HG02852 (cell line): ENCODE measurements around the gene LAMP1.
"Not testable (repeated sequence)": the region's sequence is repeated elsewhere in the genome, so short reads cannot be mapped to it uniquely, and the experiment has no call there.

Experiments
- ATAC-seq: cut with Tn5 transposase; IDR thresholded peaks from one replicate; pipeline ENCODE4 v1.9.1; 2021; ENCODE audit warnings: mild to moderate bottlenecking, moderate library complexity; ENCODE audit not compliant: unreplicated experiment

The LAMP1 gene, protein sequence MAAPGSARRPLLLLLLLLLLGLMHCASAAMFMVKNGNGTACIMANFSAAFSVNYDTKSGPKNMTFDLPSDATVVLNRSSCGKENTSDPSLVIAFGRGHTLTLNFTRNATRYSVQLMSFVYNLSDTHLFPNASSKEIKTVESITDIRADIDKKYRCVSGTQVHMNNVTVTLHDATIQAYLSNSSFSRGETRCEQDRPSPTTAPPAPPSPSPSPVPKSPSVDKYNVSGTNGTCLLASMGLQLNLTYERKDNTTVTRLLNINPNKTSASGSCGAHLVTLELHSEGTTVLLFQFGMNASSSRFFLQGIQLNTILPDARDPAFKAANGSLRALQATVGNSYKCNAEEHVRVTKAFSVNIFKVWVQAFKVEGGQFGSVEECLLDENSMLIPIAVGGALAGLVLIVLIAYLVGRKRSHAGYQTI

DNA sequence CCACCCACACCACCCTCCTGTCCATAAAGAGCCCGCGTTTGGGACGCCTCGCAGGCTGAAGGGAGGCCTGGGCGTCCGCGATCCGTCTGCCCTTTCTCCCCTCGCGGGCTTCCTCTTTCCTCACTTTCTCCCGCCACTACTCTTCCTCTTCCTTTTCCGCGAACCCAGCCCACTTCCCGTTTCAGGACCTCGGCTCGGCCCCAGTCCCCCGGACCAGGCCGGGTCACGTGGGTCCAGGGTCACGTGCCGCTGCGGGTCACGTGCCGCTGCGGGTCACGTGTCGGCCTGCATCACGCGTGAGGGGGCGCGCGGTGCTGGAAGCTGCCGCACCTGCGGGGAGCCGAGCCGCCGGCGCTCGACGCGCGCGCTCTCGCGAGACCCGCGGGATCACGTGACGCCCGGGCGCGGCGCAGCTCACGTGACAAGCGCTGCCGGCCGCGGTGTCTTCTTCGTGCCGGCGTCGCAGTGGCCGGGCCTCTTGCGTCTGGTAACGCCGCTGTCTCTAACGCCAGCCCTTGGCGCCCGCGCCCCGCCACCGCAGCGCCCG lies at the start of gene LAMP1:
Gene LAMP1 (plus strand): TSS at position 417 of the 547 bp plus-strand sequence. CDS start 196 bp downstream, outside the sequence.
- ATAC-seq: peak; percentile 74

DNA sequence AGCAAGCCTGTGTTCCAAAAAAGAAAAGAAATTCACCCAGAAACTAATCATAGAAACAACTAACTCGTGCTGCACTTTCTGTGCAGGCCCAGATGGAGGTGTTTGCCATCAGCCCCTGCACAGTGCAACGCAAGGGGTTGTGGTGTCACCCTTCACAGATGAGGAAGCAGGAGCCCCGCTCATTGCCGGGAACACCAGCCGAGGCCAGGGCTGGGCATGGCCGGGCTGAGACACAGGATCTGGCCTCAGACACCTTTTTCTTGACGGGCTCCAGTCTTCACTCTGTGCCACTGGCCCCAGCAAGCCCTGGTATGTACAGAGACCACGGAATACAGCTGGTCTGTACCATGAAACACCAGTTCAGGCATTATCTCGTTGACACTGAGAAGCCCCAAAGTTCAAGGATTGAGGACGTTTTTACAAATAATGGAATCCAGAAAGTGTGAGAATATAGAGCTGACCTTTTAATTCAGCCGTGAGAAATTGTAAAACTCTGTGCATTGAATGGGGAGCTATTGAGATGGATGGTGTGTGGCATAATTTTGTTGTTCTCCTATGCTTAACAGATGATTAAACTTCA lies 44.4 kb upstream of the LAMP1 start:
- no peak for ATAC-seq

DNA sequence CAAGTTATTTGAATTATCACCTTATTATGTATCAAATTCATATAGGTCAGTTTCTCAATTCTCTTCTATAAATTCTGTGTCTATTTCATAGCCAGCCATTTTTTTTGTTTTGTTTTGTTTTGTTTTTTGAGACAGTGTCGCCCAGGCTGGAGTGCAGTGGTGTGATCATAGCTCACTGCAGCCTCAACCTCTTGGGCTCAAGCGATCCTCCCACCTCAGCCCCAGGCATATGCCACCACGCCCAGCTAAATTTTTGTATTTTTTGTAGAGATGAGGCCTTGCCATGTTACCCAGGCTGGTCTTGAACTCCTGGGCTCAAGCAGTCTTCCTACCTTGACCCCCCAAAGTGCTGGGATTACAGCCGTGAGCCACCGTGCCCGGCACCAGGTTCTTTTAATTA lies 39.1 kb upstream of the LAMP1 start:
- not testable (repeated sequence) for ATAC-seq

DNA sequence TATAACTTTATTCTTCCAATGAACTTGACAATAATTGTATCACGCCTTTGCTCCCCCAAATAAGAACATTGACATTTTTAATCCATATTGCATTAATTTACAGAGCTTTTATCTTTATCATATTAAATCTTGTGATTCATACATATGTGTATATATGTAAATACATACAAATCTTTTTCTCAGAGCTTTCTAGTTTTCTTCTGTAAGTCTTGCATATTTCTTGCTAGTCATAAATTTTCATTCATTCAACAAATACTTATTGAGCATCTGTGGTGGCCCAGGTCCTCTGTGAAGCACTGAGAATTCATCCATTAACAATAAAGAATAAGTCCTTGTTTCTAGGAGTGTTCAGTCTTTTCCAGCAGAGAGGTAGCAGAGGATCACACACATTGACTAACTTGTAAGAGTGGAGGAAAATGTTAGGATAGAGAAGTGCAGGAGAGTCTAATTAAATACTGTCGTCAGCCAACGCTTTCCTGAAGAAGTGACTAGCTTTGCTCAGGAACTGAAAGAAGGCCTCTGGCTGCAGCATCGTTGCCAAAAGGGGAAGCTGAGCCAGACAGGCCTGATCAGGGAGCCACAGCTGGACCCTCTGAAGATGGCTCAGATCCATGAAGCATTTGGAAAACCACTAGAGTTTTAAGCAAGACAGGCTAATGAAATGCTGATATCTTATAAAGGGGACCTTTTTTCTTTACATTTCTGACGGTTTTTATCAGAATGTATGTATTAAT lies 38.6 kb upstream of the LAMP1 start:
- no peak for ATAC-seq

DNA sequence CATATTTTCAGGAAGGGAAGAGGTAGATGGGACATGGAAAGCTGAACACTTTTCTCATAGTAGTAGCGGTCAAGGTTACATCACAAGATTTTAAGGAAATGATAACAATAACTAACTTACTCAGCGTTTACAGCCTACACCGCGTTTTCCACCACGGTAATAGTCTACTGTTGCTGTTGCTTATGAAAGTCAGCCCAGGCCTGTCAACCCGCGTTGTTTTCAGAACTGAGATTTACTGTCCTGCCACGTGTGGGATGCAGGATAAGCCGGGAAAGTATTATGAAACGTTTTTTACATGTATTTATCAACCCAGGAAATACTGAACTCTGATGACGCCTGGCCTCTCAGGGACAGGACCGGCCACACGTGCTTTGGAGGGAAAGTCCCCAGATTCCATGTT lies 36.0 kb upstream of the LAMP1 start:
- ATAC-seq: no peak

DNA sequence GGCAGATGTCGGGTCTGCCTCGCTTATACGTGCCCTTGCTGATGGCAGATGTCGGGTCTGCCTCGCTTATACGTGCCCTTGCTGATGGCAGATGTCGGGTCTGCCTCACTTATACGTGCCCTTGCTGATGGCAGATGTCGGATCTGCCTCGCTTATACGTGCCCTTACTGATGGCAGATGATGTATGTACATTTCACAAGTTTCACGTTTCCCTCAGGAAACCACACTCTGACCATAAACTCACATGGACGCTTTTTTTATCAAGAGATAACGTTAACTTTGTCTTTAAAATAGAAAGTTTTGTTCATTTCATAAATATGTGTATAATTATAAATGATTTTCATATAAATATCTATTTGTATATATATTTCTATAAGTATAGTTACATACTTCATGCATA lies 34.0 kb upstream of the LAMP1 start:
- ATAC-seq: not testable (repeated sequence)

DNA sequence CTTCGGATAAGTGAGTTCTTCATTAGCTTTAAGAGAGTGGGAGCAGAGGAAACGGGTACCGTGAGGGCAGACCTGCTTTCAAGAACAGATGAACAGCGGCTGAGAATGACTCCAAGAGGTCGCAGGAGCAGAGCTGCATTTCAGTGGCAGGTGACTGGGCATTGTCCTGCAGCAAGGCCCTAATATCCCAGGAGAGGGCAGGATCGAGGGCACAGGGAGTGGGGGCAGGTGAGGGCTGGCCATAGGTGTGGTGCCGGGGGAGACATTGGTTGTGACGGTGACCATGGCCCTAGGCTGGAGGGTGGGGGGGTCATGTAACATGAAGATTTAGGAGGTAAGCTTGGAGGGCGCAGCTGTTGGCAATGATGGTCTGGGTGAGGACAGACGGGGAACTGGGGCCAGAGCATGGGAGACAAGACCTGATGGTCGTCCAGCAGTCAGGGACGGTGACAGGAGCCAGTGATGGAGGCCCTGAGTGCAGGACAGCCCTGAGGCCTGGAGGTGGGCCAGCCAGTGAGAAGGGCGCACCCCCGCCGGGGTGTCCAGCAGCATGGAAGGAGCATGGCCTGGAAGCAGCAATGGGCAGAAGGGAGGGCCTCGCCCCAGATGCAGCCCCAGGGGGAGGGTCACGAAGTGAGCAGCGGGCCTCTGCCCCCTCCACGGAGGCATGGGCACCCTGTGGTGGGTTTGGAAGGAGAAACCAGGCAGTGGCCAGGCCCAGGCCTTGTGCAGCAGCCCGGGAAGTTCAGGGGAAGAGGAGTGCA lies 29.2 kb upstream of the LAMP1 start:
- no peak for ATAC-seq

DNA sequence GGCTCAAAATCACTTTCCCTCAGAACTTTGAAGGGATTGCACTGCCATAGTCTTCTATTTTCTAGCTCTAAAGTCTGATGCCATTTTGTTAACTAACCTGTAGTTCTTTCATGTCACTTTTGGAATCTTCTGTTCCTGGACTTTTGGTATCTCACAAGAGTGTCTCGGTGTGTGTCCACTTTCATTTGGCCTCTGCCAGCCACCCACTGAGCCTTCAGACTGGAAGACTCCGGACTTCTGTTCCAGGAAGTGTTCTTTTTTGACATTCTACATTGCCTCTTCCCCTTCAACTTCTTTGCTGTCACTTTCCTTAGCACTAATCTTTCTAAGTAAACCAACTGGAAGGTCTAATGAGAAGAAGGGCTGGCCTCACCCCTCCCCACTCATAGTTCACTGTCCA lies 25.0 kb upstream of the LAMP1 start:
- ATAC-seq: no peak

DNA sequence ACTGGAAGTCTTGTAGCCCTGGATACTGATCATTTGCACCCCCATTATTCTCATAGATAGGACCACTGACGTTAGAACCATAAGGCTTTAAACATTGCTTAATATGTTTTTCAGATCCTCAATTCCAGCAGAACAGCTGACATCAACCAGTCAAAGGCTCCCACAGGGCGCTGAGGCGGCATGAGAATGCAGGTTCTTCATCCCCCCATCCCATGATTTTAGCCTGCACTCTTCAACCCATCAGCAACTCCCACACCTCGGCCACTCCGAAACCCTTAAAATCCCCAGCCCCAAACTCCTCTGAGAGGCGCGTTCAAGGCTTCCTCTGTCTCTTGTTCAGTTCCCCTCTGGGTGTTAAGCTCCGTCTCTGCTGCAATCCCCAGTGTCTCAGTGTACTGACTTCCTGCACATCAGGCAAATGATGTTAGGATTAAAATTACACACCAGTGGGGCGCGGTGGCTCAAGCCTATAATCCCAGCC lies 24.3 kb upstream of the LAMP1 start:
- ATAC-seq: no peak

DNA sequence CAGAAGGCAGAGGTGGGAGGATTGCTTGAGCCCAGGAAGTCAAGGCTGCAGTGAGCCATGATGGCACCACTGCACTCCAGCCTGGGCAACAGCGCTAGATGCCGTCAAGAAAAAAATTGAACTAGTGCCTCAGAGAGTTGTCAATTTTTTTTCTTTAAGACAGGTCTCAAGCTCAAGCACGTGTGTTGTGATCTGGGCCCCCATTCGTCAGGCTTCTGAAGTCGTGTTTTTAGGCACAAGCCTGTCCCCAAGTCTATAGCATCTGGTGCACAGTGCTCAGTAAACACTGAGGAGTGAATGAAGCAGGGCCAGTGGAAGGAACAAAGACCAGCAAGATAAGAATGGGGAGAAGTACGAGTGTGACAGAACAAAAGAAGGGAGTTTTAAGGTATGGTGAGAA lies 23.7 kb upstream of the LAMP1 start:
- no peak for ATAC-seq

DNA sequence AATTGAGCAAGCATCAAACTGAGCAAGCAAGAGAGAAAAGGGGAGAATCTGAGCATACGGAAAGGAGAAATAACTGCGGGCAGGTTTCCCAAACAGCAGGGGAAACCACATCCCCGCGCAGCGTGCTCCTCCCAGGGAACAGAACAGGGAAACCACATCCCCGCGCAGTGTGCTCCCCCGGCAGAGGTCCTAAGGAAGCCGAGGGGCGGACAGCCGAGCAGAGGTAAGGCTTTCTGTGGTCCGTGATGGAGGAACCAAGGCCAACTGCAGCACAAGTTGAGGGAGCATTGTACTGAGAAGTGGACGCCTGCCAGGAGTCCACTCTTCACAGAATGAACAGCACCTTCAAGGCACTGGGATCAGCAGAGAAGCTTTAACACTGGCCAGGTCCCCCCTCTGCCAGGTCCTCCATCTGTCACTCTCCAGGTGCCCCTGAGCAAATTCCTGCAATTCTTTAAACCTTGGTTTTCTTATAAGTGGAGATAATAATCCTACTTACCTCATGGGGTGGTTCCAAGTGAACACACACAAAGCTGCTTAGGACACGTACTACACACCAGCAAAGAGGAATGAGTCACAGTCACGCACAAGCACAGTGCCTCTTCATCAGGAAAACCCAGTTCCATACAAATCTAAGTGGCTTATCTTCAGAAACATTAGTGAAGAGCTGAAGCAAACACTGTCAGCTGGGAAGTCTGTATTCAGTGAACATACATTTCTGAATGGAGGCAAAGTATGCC lies 23.0 kb upstream of the LAMP1 start:
- no peak for ATAC-seq

DNA sequence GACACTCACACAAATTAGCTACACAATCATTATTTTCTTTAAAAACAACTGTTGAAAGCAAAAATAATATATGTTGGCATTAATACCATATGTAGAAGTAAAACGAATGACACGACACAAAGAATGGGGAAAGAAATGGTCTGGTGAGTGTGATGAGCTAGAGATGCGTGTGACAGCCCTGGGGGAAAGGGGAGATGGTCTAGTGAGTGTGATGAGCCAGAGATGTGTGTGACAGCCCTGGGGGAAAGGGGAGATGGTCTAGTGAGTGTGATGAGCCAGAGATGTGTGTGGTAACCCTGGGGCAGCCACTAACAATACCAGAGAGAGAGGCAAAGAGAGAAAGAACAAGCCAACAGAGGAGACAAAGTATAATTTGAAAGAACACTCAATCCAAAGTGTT lies 22.3 kb upstream of the LAMP1 start:
- ATAC-seq: no peak

DNA sequence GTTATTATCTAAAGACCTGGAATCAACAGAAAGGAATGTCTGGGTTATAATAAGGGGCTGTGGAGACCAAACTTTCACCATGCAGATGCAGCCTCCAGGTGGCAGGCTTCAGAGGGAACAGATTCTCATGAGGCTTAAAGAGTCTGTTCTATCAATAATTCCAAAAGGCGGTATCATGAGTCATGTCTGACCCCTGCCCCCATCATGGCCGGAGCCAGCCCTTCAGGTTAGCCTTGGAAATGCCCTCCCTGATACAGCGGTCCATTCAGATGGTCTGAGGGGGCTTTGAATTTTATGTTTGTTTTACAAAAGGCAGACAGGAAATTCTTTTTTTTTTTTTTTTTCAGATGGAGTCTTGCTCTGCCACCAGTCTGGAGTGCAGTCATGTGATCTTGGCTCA lies 21.7 kb upstream of the LAMP1 start:
- no peak for ATAC-seq

DNA sequence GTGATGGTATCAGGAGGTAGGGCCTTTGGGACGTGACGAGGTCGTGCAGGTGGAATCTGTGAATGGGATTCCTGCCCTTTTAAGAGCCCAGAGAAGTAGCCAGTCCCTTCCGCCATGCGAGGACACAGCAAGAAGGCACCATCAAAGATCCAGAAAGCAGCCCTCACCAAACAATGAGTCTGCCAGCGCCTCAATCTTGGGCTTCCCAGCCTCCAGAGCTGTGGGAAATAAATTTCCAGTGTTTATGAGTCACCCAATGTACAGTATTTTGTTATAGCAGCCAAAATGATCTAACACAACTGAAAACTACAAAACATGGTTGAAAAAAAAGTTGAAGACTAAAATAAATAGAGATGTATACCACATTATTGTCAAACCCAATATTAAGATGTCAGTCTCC lies 16.9 kb upstream of the LAMP1 start:
- no peak for ATAC-seq

DNA sequence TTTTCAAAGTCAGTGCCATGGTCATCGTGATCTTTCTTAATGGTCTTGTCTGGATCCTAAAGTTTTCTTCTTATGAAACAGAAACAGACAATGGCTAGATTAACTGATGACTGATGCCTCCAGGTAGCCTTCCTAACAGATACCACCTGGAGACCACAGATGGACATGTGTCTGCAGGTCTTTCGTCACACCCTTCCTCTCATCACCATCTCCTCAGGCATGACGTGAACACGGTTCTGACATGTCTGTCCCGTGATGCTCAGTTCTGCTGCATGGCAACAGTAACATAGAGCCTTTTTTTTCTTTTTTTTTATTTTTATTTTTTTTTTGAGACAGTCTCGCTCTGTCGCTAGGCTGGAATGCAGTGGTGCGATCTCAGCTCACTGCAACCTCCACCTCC lies 13.1 kb upstream of the LAMP1 start:
- ATAC-seq: no peak

DNA sequence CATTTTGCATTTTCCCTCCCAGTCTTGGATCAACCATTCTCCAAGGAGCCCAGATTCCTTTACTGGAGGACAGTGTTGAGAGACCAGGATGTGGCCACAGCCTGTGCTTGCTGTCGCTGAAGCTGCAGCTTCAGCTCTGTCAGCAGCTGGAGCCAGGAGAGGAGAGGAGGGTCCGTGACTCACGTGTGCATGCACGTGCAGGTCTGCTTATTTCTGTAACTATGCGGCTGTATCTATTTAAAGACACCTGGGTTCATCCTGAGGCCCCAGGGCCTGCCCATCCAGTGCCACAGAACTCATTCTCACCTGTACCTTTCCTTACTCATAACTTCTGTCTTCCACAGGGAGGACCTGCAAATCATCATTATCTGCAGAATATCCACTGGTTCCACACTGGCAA lies 8.2 kb upstream of the LAMP1 start:
- ATAC-seq: no peak

DNA sequence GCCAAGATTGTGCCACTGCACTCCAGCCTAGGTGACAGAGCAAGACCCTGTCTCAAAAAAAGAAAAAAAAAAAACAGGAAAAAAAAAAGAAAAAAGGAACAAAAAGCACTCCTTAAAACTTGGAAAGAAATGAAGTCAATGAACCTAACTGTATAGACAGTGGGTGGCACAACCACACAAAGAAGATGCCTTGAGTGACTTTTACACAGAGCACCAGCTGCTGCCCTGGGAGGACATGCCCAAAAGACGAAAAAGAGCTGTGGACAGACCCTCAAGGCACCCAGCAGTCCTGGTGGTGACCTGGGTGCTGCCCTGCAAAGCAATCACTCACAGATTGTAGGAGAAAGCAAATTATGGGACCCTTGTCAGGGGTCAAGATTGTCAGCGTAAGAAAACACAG lies 5.9 kb upstream of the LAMP1 start:
- no peak for ATAC-seq

DNA sequence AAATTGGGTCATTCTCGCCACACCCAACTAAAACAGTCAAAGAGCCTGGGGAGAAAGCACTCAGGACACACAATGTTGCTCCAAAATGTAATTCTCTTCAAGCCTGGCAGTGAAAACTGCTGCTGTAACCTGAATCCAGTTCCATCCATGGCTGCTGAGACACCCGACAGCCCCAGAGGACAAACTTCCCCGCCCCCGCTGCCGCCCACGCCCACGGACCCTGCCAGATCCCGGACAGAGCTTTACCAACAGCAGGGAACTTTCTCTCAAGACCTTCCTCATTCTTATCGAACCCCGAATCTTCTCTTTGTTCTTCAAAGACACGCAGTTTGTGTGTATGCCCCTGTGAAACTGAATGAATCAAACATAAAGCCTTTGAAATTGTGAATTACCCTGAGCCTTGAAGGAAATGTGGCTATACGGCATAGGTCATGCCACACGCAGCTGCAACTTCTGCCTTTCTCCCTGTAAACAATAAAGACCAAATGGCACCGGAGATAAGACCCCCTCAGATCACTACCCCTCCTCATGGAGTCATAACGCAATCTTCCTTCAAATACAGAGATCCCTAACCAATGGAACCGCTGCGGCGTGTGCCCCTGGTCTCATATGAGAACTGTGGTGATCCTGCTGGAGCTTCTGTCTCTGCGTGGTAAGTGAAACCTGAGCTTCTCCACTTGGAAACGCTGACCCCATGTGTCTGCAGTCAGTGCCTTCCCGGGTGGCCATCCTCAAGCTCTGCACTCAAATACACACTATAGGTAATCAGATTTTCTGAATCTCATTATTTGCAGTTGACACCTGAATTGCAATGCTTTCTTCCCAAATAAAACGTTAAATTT lies 4.8 kb upstream of the LAMP1 start:
- no peak for ATAC-seq

DNA sequence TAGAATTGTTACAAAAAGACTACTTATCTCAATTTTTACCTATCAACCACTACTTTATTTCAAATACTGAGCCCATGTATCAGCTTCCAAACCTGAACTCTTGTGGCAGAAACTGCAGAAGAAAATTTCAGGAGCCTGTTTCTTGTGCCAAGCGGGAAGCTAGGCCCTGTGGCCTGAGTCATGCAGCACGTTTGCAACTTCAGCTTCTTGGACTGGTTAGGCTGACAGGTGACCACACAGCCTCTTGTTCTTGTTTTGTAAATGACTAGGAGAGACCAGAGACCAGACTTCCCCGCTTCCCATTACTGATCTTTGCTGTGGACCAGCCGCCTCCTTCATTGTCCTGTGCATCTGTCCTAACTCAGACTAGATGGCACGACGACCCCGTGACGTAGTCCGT lies 3.4 kb upstream of the LAMP1 start:
- ATAC-seq: no peak
